ENCODE results near the gene DOCK7.
"Not testable (repeated sequence)": the region's sequence is repeated elsewhere in the genome, so short reads cannot be mapped to it uniquely, and the experiment has no call there.

DOCK7 gene

GRCh38 chr1:62706985-62707743 lies 19.0 kb upstream of the DOCK7 start:
- no peak for DNase-seq (ENCODE audit: low read depth, low spot score)
- Histone ChIP-seq H3K36me3 (ENCODE audit: insufficient read depth, low read length) (no peaks in the 10 kb centered on the region), H3K9ac (ENCODE audit: insufficient read length) (no peak overlapping the region), H3K4me3 (no peak overlapping the region), H3K9me3 (ENCODE audit: low read depth, low read length) (no peaks in the 10 kb centered on the region), H3K27ac (no peak overlapping the region)
- TF ChIP-seq POLR2AphosphoS5 (IDR thresholded peaks at IDR 0.05; ENCODE audit: borderline replicate concordance, low read depth, low read length): no peak
- TF ChIP-seq FOXP2 (optimal IDR thresholded peaks at IDR 0.05; ENCODE audit: control extremely low read depth, extremely low read length, insufficient read depth): no peak
- no peak for TF ChIP-seq EZH2 (IDR thresholded peaks at IDR 0.05)

DNA sequence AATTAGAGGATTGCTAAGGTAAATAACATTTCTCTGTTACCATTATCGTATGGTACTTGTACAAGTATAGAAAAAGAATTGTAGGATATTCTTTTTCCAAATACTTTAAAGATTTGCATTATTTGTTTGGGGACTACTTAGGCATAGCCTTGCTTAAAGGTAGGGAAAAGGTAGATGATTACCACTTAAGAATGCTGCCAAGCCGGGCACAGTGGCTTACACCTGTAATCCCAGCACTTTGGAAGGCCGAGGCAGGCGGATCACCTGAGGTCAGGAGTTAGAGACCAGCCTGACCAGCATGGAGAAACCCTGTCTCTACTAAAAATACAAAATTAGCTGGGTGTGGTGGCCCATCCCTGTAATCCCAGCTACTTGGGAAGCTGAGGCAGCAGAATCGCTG lies 10.0 kb upstream of the DOCK7 start:
- H3K4me3 ChIP-seq; DNase-seq (ENCODE audit: low read depth, low spot score); H3K9ac ChIP-seq (ENCODE audit: insufficient read length); H3K36me3 ChIP-seq (ENCODE audit: insufficient read depth, low read length); H3K27ac ChIP-seq; H3K9me3 ChIP-seq (ENCODE audit: low read depth, low read length): not testable (repeated sequence)

- not testable (repeated sequence) for H3K9me3 ChIP-seq (ENCODE audit: low read depth, low read length); H3K9ac ChIP-seq (ENCODE audit: insufficient read length); DNase-seq (ENCODE audit: low read depth, low spot score); H3K4me3 ChIP-seq
- Histone ChIP-seq H3K27ac (peak overlapping the region; percentile 47; the same call in 1 of the 2 replicates), H3K36me3 (ENCODE audit: insufficient read depth, low read length) (peaks cover 11% of the 10 kb centered on the region)
These were observed 6.3 kb upstream of the DOCK7 start for GRCh38 chr1:62694479-62694878.

DNA sequence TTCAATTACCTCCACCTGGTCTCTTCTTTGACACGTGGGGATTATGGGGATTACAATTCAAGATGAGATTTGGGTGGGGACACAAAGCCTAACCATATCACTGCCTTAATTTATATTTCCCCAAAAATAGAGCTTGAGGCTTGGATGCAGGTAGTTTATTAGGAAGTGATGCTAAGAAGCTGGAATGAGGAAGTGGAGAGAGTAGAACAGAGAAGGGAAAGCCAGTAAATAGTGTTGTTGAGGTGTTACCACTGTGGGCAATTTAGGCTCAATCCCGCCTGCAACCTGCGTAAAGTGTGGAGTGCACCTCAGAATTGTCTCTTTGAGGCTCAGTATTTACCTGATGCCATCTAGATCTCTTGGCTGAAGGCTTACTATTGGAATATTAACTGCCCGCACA lies 4.9 kb upstream of the DOCK7 start:
- Histone ChIP-seq H3K9ac (ENCODE audit: insufficient read length) (no peak overlapping the region), H3K27ac (no peak overlapping the region), H3K36me3 (ENCODE audit: insufficient read depth, low read length) (peaks cover 11% of the 10 kb centered on the region), H3K9me3 (ENCODE audit: low read depth, low read length) (no peaks in the 10 kb centered on the region), H3K4me3 (no peak overlapping the region)
- DNase-seq (ENCODE audit: low read depth, low spot score): no peak
- TF ChIP-seq POLR2AphosphoS5 (IDR thresholded peaks at IDR 0.05; ENCODE audit: borderline replicate concordance, low read depth, low read length) (no peak), EZH2 (IDR thresholded peaks at IDR 0.05) (no peak), FOXP2 (optimal IDR thresholded peaks at IDR 0.05; ENCODE audit: control extremely low read depth, extremely low read length, insufficient read depth) (no peak)

GRCh38 chr1:62691062-62691844 lies 3.1 kb upstream of the DOCK7 start:
- no peak for DNase-seq (ENCODE audit: low read depth, low spot score)
- no peak for TF ChIP-seq POLR2AphosphoS5 (IDR thresholded peaks at IDR 0.05; ENCODE audit: borderline replicate concordance, low read depth, low read length)
- no peak for TF ChIP-seq EZH2 (IDR thresholded peaks at IDR 0.05)
- Histone ChIP-seq H3K4me3 (no peak overlapping the region), H3K36me3 (ENCODE audit: insufficient read depth, low read length) (peaks cover 11% of the 10 kb centered on the region), H3K9ac (ENCODE audit: insufficient read length) (no peak overlapping the region), H3K9me3 (ENCODE audit: low read depth, low read length) (no peaks in the 10 kb centered on the region), H3K27ac (no peak overlapping the region; the same call in 1 of the 2 replicates)

GRCh38 chr1:62689524-62689923 lies 1.3 kb upstream of the DOCK7 start:
- DNase-seq (ENCODE audit: low read depth, low spot score): no peak
- peaks cover 11% of the 10 kb centered on the region for H3K36me3 ChIP-seq (ENCODE audit: insufficient read depth, low read length)
- peak overlapping the region; percentile 28 for H3K9ac ChIP-seq (ENCODE audit: insufficient read length)
- peak overlapping the region; percentile 74 for H3K4me3 ChIP-seq
- TF ChIP-seq POLR2AphosphoS5 (IDR thresholded peaks at IDR 0.05; ENCODE audit: borderline replicate concordance, low read depth, low read length) (no peak), FOXP2 (optimal IDR thresholded peaks at IDR 0.05; ENCODE audit: control extremely low read depth, extremely low read length, insufficient read depth) (no peak), EZH2 (IDR thresholded peaks at IDR 0.05) (no peak)
- H3K9me3 ChIP-seq (ENCODE audit: low read depth, low read length): no peaks in the 10 kb centered on the region
- no peak overlapping the region for H3K27ac ChIP-seq

DNA sequence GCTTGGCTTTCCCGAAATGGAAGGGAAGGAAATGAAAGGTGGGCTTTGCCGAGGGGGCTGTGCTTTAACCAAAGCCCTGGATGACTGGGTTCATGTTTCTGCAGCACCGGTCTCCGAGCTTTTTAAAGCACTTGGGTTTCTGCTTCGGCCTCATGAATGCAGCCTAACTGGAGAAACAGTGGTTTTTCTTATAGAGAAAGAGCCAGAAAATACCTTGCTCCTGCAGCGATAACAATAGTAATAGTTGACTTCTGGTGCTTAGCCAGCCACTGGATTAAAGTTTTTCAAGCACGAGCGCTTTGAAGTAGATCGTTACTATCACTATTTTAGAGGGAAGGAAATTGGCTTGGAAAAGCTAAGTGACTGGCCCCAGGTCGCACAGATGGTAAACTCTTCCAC lies 500 bp upstream of the DOCK7 start:
- H3K9me3 ChIP-seq (ENCODE audit: low read depth, low read length): no peaks in the 10 kb centered on the region
- peak overlapping the region; percentile 90 for H3K9ac ChIP-seq (ENCODE audit: insufficient read length)
- peaks cover 6% of the 10 kb centered on the region for H3K36me3 ChIP-seq (ENCODE audit: insufficient read depth, low read length)
- H3K27ac ChIP-seq: peak overlapping the region; percentile 57; the same call in 1 of the 2 replicates
- DNase-seq (ENCODE audit: low read depth, low spot score): no peak
- H3K4me3 ChIP-seq: peak overlapping the region; percentile 100
- TF ChIP-seq FOXP2 (optimal IDR thresholded peaks at IDR 0.05; ENCODE audit: control extremely low read depth, extremely low read length, insufficient read depth): no peak
- no peak for TF ChIP-seq EZH2 (IDR thresholded peaks at IDR 0.05)
- TF ChIP-seq POLR2AphosphoS5 (IDR thresholded peaks at IDR 0.05; ENCODE audit: borderline replicate concordance, low read depth, low read length): no peak

GRCh38 chr1:62687421-62687902 lies 724 bp downstream of the DOCK7 start:
- Histone ChIP-seq H3K4me3 (peak overlapping the region; percentile 100), H3K9ac (ENCODE audit: insufficient read length) (peak overlapping the region; percentile 90), H3K27ac (peak overlapping the region; percentile 71), H3K36me3 (ENCODE audit: insufficient read depth, low read length) (peaks cover 2% of the 10 kb centered on the region; the same call in 1 of the 2 replicates), H3K9me3 (ENCODE audit: low read depth, low read length) (no peaks in the 10 kb centered on the region)
- peak; percentile 44; the same call in 1 of the 2 replicates for TF ChIP-seq POLR2AphosphoS5 (IDR thresholded peaks at IDR 0.05; ENCODE audit: borderline replicate concordance, low read depth, low read length)
- TF ChIP-seq FOXP2 (optimal IDR thresholded peaks at IDR 0.05; ENCODE audit: control extremely low read depth, extremely low read length, insufficient read depth): no peak
- no peak for TF ChIP-seq EZH2 (IDR thresholded peaks at IDR 0.05)
- no peak for DNase-seq (ENCODE audit: low read depth, low spot score)
